ENCODE data around the gene SNX8. TPM values are rescaled to one million over a fixed set of nuclear protein-coding genes. Genes with fewer than 3 reads are reported as not detected.
"Not testable (repeated sequence)": the region's sequence is repeated elsewhere in the genome, so short reads cannot be mapped to it uniquely, and the experiment has no call there.

SNX8 gene
- polyA plus RNA-seq, 1 donor from 2014 or later: 5.7 TPM

- Histone ChIP-seq H3K4me3 (ENCODE audit: low read length) (no peak overlapping the region), H3K9me2 (ENCODE audit: insufficient read depth, low read length) (no peaks in the 10 kb centered on the region), H3K9me3 (ENCODE audit: low read length) (no peaks in the 10 kb centered on the region), H3K36me3 (ENCODE audit: insufficient read depth, low read length) (no peaks in the 10 kb centered on the region), H3K4me2 (ENCODE audit: low read length) (no peak overlapping the region), H4K20me1 (ENCODE audit: insufficient read depth) (no peaks in the 10 kb centered on the region), H2AFZ (ENCODE audit: low read depth, low read length) (no peak overlapping the region), H3K27me3 (ENCODE audit: insufficient read depth, low read depth, low read length) (no peaks in the 10 kb centered on the region), H3K79me2 (replicated peaks; ENCODE audit: insufficient read depth, low read length) (no peaks in the 10 kb centered on the region), H3K9ac (ENCODE audit: low read length) (no peak overlapping the region), H3K27ac (ENCODE audit: low read length) (no peak overlapping the region), H3F3A (ENCODE audit: insufficient read depth, low read length, poor library complexity, severe bottlenecking) (no peaks in the 10 kb centered on the region)
- TF ChIP-seq EZH2 (IDR thresholded peaks at IDR 0.05; ENCODE audit: borderline replicate concordance, insufficient read depth, low read length, poor library complexity, severe bottlenecking): no peak
Observed at GRCh38 chr7:2315787-2316186, 1.5 kb upstream of the SNX8 start.

DNA sequence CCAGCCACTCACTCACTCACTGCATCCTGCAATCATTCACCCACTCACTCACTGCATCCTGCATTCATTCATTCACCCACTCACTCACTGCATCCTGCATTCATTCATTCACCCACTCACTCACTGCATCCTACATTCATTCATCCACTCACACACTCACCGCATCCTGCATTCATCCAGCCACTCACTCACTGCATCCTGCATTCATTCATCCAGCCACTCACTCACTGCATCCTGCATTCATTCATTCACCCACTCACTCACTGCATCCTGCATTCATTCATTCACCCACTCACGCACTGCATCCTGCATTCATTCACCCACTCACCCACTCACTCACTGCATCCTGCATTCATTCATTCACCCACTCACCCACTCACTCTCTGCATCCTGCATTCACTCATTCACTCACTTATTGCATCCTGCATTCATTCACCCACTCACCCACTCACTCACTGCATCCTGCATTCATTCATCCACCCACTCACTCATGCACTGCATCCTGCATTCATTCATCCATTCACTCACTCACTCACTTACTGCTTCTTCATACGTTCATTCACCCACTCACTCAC is 802 bp upstream of the SNX8 start:
- H3F3A ChIP-seq (ENCODE audit: insufficient read depth, low read length, poor library complexity, severe bottlenecking); H3K27ac ChIP-seq (ENCODE audit: low read length); H3K9me2 ChIP-seq (ENCODE audit: insufficient read depth, low read length); H3K27me3 ChIP-seq (ENCODE audit: insufficient read depth, low read depth, low read length); H3K79me2 ChIP-seq (replicated peaks; ENCODE audit: insufficient read depth, low read length); H3K36me3 ChIP-seq (ENCODE audit: insufficient read depth, low read length); H3K9me3 ChIP-seq (ENCODE audit: low read length); H3K4me2 ChIP-seq (ENCODE audit: low read length); H4K20me1 ChIP-seq (ENCODE audit: insufficient read depth); H2AFZ ChIP-seq (ENCODE audit: low read depth, low read length): not testable (repeated sequence)
- Histone ChIP-seq H3K4me3 (ENCODE audit: low read length) (peak overlapping the region; percentile 92), H3K9ac (ENCODE audit: low read length) (peak overlapping the region; percentile 16)

GRCh38 chr7:2313450-2314208 is 612 bp downstream of the SNX8 start:
- Histone ChIP-seq H3K36me3 (ENCODE audit: insufficient read depth, low read length) (no peaks in the 10 kb centered on the region), H3K27ac (ENCODE audit: low read length) (no peak overlapping the region), H3K9me2 (ENCODE audit: insufficient read depth, low read length) (no peaks in the 10 kb centered on the region), H4K20me1 (ENCODE audit: insufficient read depth) (no peaks in the 10 kb centered on the region), H3K4me3 (ENCODE audit: low read length) (peak overlapping the region; percentile 92), H2AFZ (ENCODE audit: low read depth, low read length) (peak overlapping the region; percentile 73), H3K9ac (ENCODE audit: low read length) (peak overlapping the region; percentile 72), H3K4me2 (ENCODE audit: low read length) (peak overlapping the region; percentile 68), H3K79me2 (replicated peaks; ENCODE audit: insufficient read depth, low read length) (no peaks in the 10 kb centered on the region), H3K9me3 (ENCODE audit: low read length) (no peaks in the 10 kb centered on the region), H3F3A (ENCODE audit: insufficient read depth, low read length, poor library complexity, severe bottlenecking) (no peaks in the 10 kb centered on the region), H3K27me3 (ENCODE audit: insufficient read depth, low read depth, low read length) (no peaks in the 10 kb centered on the region)
- TF ChIP-seq, protein P1, sequence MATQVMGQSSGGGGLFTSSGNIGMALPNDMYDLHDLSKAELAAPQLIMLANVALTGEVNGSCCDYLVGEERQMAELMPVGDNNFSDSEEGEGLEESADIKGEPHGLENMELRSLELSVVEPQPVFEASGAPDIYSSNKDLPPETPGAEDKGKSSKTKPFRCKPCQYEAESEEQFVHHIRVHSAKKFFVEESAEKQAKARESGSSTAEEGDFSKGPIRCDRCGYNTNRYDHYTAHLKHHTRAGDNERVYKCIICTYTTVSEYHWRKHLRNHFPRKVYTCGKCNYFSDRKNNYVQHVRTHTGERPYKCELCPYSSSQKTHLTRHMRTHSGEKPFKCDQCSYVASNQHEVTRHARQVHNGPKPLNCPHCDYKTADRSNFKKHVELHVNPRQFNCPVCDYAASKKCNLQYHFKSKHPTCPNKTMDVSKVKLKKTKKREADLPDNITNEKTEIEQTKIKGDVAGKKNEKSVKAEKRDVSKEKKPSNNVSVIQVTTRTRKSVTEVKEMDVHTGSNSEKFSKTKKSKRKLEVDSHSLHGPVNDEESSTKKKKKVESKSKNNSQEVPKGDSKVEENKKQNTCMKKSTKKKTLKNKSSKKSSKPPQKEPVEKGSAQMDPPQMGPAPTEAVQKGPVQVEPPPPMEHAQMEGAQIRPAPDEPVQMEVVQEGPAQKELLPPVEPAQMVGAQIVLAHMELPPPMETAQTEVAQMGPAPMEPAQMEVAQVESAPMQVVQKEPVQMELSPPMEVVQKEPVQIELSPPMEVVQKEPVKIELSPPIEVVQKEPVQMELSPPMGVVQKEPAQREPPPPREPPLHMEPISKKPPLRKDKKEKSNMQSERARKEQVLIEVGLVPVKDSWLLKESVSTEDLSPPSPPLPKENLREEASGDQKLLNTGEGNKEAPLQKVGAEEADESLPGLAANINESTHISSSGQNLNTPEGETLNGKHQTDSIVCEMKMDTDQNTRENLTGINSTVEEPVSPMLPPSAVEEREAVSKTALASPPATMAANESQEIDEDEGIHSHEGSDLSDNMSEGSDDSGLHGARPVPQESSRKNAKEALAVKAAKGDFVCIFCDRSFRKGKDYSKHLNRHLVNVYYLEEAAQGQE (IDR thresholded peaks at IDR 0.05; ENCODE audit: borderline replicate concordance): no peak
- no peak for TF ChIP-seq EP300 (conservative IDR thresholded peaks at IDR 0.05; ENCODE audit: poor library complexity, severe bottlenecking)
- no peak for TF ChIP-seq POLR2AphosphoS5 (IDR thresholded peaks at IDR 0.05)
- TF ChIP-seq SMC3 (conservative IDR thresholded peaks at IDR 0.05; ENCODE audit: poor library complexity): no peak
- no peak for TF ChIP-seq TAF1 (IDR thresholded peaks at IDR 0.05; ENCODE audit: low read depth)
- TF ChIP-seq, protein P2, sequence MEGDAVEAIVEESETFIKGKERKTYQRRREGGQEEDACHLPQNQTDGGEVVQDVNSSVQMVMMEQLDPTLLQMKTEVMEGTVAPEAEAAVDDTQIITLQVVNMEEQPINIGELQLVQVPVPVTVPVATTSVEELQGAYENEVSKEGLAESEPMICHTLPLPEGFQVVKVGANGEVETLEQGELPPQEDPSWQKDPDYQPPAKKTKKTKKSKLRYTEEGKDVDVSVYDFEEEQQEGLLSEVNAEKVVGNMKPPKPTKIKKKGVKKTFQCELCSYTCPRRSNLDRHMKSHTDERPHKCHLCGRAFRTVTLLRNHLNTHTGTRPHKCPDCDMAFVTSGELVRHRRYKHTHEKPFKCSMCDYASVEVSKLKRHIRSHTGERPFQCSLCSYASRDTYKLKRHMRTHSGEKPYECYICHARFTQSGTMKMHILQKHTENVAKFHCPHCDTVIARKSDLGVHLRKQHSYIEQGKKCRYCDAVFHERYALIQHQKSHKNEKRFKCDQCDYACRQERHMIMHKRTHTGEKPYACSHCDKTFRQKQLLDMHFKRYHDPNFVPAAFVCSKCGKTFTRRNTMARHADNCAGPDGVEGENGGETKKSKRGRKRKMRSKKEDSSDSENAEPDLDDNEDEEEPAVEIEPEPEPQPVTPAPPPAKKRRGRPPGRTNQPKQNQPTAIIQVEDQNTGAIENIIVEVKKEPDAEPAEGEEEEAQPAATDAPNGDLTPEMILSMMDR (IDR thresholded peaks at IDR 0.05; ENCODE audit: poor library complexity, severe bottlenecking): no peak
- TF ChIP-seq EZH2 (IDR thresholded peaks at IDR 0.05; ENCODE audit: borderline replicate concordance, insufficient read depth, low read length, poor library complexity, severe bottlenecking): no peak
- TF ChIP-seq MXI1 (conservative IDR thresholded peaks at IDR 0.05; ENCODE audit: poor library complexity, severe bottlenecking): no peak
- TF ChIP-seq RAD21 (conservative IDR thresholded peaks at IDR 0.05): no peak

Data from neural cell (in vitro differentiated cells).